ENCODE measurements around the gene FBXO21. TPM values are rescaled to one million over a fixed set of nuclear protein-coding genes. Genes with fewer than 3 reads are reported as not detected.

FBXO21 gene, protein sequence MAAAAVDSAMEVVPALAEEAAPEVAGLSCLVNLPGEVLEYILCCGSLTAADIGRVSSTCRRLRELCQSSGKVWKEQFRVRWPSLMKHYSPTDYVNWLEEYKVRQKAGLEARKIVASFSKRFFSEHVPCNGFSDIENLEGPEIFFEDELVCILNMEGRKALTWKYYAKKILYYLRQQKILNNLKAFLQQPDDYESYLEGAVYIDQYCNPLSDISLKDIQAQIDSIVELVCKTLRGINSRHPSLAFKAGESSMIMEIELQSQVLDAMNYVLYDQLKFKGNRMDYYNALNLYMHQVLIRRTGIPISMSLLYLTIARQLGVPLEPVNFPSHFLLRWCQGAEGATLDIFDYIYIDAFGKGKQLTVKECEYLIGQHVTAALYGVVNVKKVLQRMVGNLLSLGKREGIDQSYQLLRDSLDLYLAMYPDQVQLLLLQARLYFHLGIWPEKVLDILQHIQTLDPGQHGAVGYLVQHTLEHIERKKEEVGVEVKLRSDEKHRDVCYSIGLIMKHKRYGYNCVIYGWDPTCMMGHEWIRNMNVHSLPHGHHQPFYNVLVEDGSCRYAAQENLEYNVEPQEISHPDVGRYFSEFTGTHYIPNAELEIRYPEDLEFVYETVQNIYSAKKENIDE
- 31.4 and 32.4 TPM in 2 replicates for total RNA-seq (2021)
- Bru-seq, nascent RNA: percentile 78 among the genes with signal in this experiment
- percentile 64 among the genes with signal in this experiment for BruChase-seq, experiment 1, labeled RNA remaining after a 2-hour chase
- BruChase-seq, experiment 2, labeled RNA remaining after a 6-hour chase: percentile 77 among the genes with signal in this experiment
- long read RNA-seq, full-length matches to known transcripts: 50 of 59 reads
- long read RNA-seq, partial matches to known transcripts: 2 of 59 reads
- long read RNA-seq, other reads (novel, unspliced or antisense): 7 of 59 reads

GRCh38 chr12:117190210-117190781 lies at the start of gene FBXO21:
Gene FBXO21 (minus strand): TSS chr12:117190470. CDS start chr12:117190456, 14 bp downstream.
- POLR2A ChIA-PET (ENCODE audit: unreplicated experiment): no interaction called here
- H2AFZ ChIP-seq: peak within 1 kb of the TSS; percentile 89

GRCh38 chr12:117236456-117237001 lies 46.3 kb upstream of the FBXO21 start:
- Histone ChIP-seq H3K9me3 (ENCODE audit: insufficient read depth, low read depth) (no peaks in the 10 kb centered on the region), H3F3A (ENCODE audit: insufficient read depth, low read depth) (no peaks in the 10 kb centered on the region), H3K36me3 (ENCODE audit: low read depth) (no peaks in the 10 kb centered on the region), H3K9me2 (ENCODE audit: insufficient read depth) (no peaks in the 10 kb centered on the region), H3K4me2 (no peak overlapping the region), H3K4me1 (replicated peaks; ENCODE audit: insufficient read depth) (no peaks in the 10 kb centered on the region), H3K27ac (no peak overlapping the region), H4K20me1 (ENCODE audit: insufficient read depth) (no peaks in the 10 kb centered on the region), H2AFZ (no peak overlapping the region), H3K27me3 (ENCODE audit: insufficient read depth, low read depth) (peaks cover 90% of the 10 kb centered on the region), H3K79me2 (ENCODE audit: low read depth) (no peaks in the 10 kb centered on the region), H3K4me3 (no peak overlapping the region)
- peak; percentile 53 to 58 for DNase-seq
- TF ChIP-seq, protein P1, sequence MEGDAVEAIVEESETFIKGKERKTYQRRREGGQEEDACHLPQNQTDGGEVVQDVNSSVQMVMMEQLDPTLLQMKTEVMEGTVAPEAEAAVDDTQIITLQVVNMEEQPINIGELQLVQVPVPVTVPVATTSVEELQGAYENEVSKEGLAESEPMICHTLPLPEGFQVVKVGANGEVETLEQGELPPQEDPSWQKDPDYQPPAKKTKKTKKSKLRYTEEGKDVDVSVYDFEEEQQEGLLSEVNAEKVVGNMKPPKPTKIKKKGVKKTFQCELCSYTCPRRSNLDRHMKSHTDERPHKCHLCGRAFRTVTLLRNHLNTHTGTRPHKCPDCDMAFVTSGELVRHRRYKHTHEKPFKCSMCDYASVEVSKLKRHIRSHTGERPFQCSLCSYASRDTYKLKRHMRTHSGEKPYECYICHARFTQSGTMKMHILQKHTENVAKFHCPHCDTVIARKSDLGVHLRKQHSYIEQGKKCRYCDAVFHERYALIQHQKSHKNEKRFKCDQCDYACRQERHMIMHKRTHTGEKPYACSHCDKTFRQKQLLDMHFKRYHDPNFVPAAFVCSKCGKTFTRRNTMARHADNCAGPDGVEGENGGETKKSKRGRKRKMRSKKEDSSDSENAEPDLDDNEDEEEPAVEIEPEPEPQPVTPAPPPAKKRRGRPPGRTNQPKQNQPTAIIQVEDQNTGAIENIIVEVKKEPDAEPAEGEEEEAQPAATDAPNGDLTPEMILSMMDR (conservative IDR thresholded peaks at IDR 0.05): peak; percentile 88
- no peak for TF ChIP-seq EZH2 (IDR thresholded peaks at IDR 0.05; ENCODE audit: low read depth)
- intact Hi-C loops (cut with micrococcal nuclease; ENCODE audit: unreplicated experiment): loop anchor here (1.0 to 10.0 kb wide), 3 partner anchors 128 to 618 kb away; partner anchors contain the start of gene NOS1
- ChIA-PET CTCF (interaction anchor here (0.7 kb wide), 1 partner anchor 615 kb away, joined by 4 read pairs; no protein-coding TSS in a partner anchor), POLR2A (ENCODE audit: unreplicated experiment) (no interaction called here)
- BruUV-seq (replicated peaks): no TSS peak

More at GRCh38 chr12:117190210-117190781, at the start of gene FBXO21:
- CTCF ChIA-PET: no interaction called here
- BruUV-seq (replicated peaks): no TSS peak
- H3K27me3 ChIP-seq (ENCODE audit: insufficient read depth, low read depth): no peaks in the 10 kb centered on the region
- 0 out of 2 replicates have a peak, but pooled peaks cover 3% of the 10 kb centered on the region for H4K20me1 ChIP-seq (ENCODE audit: insufficient read depth)
- H3K27ac ChIP-seq: no peak within 1 kb of the TSS
- TF ChIP-seq, protein P1 (conservative IDR thresholded peaks at IDR 0.05): no peak
- TF ChIP-seq EZH2 (IDR thresholded peaks at IDR 0.05; ENCODE audit: low read depth): no peak
- peaks cover 22% of the 10 kb centered on the region for H3K79me2 ChIP-seq (ENCODE audit: low read depth)
- H3K36me3 ChIP-seq (ENCODE audit: low read depth): no peaks in the 10 kb centered on the region; the same call in 1 of the 2 replicates
- no peaks in the 10 kb centered on the region for H3F3A ChIP-seq (ENCODE audit: insufficient read depth, low read depth)
- H3K4me1 ChIP-seq (replicated peaks; ENCODE audit: insufficient read depth): peaks cover 11% of the 10 kb centered on the region
- peak within 1 kb of the TSS; percentile 83 for H3K4me2 ChIP-seq
- intact Hi-C loops (cut with micrococcal nuclease; ENCODE audit: unreplicated experiment): no loop called here
- no peaks in the 10 kb centered on the region for H3K9me3 ChIP-seq (ENCODE audit: insufficient read depth, low read depth)
- DNase-seq: peak; percentile 62 to 87
- no peaks in the 10 kb centered on the region for H3K9me2 ChIP-seq (ENCODE audit: insufficient read depth)
- peak within 1 kb of the TSS; percentile 95 for H3K4me3 ChIP-seq

DNA sequence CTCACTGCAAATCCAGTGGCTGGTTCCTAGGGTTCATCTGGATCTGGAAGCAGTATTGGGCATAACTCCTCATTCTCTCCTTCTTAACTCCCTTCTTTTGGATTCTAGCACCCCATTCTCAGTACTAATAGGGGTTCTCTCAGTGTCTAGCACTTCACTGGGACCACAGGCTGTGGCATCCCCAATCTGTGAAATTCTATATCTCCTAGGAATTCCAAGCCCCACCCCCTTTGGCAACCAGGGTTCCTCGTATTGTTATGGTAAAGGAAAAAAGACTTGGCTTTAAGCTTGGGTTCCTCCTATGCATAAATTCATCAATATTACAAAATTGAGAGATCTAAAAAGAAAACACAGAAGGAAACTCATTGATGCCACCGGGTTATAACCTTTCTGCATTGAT lies 45.0 kb upstream of the FBXO21 start:
- Histone ChIP-seq H3K27me3 (ENCODE audit: insufficient read depth, low read depth) (peaks cover 90% of the 10 kb centered on the region), H3K4me2 (no peak overlapping the region), H3K36me3 (ENCODE audit: low read depth) (no peaks in the 10 kb centered on the region), H3K27ac (no peak overlapping the region), H4K20me1 (ENCODE audit: insufficient read depth) (no peaks in the 10 kb centered on the region), H3K9me3 (ENCODE audit: insufficient read depth, low read depth) (no peaks in the 10 kb centered on the region), H3K4me3 (no peak overlapping the region), H3K9me2 (ENCODE audit: insufficient read depth) (no peaks in the 10 kb centered on the region), H3K79me2 (ENCODE audit: low read depth) (no peaks in the 10 kb centered on the region), H2AFZ (no peak overlapping the region), H3F3A (ENCODE audit: insufficient read depth, low read depth) (no peaks in the 10 kb centered on the region), H3K4me1 (replicated peaks; ENCODE audit: insufficient read depth) (no peaks in the 10 kb centered on the region)
- POLR2A ChIA-PET (ENCODE audit: unreplicated experiment): no interaction called here
- no peak for DNase-seq
- CTCF ChIA-PET: no interaction called here
- intact Hi-C loops (cut with micrococcal nuclease; ENCODE audit: unreplicated experiment): loop anchor here (10.0 kb wide), 1 partner anchor 130 kb away; the partner anchor contains the start of gene NOS1
- no TSS peak for BruUV-seq (replicated peaks)
- no peak for TF ChIP-seq EZH2 (IDR thresholded peaks at IDR 0.05; ENCODE audit: low read depth)
- TF ChIP-seq, protein P1 (conservative IDR thresholded peaks at IDR 0.05): no peak

Measured in PC-9 (cell line).